Measurements from ENCODE around the gene WFDC2.
"Not testable (repeated sequence)": the region's sequence is repeated elsewhere in the genome, so short reads cannot be mapped to it uniquely, and the experiment has no call there.

The WFDC2 gene

DNA sequence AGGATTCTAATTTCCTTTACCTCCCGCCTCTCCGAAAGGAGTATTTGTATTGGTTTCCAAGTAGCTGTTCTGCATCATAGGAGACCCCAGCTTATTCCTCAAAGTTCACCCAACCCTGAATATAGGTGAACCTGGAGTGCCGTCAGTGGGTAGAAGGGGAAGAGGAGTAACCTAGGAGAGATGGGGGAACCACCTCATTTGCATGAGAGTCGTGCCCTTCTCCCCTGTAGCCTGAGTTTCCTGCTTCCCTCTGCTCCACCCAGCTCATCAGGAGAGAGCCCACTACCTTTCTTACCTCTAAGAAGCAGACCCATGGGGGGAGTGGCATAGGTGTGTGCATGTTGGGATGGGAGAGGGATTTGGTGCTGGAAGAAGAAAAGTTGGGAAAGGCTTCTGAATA is 17.3 kb upstream of the WFDC2 start:
- DNase-seq (ENCODE audit: low spot score) = no peak

DNA sequence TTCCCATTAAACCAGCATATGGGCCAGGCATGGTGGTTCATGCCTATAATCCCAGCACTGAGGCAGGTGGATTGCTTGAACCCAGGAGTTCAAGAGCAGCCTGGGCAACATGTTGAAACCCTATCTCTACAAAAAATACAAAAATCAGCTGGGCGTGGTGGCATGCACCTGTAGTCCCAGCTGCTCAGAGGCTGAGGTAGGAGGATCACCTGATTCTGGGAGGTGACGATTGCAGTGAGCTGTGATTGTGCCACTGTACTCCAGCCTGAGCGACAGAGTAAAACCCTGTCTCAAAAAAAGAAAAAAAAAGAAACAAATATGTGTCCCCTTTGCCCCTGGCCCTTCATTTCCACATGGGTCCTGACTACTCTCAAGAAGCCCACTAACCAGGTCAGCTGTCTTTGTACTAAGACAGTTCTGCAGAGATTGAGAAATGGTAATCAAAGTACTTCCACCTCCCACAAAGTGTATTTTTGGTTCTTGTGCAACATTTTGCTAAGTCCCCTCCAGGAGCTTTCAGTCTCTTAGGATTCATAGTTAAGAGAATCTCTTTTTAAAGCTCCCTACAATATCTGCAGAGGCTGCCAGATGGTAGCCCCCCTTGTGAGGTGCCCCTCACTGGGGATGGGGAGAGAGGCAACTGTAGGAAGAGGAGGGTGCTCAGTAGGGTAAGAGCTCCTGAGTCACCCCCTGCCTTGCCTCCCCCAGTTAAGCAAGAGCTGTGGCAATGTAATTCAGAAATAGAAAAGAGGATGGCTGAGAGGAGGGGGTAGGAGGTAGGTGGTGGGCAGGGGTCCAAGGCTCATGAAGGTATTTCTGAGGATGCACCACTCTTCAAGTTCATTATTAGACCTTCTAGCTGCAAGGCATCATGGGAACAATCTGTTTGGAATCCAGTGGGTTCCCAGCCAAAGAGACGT is 16.5 kb upstream of the WFDC2 start:
- no peak for DNase-seq (ENCODE audit: low spot score)

DNA sequence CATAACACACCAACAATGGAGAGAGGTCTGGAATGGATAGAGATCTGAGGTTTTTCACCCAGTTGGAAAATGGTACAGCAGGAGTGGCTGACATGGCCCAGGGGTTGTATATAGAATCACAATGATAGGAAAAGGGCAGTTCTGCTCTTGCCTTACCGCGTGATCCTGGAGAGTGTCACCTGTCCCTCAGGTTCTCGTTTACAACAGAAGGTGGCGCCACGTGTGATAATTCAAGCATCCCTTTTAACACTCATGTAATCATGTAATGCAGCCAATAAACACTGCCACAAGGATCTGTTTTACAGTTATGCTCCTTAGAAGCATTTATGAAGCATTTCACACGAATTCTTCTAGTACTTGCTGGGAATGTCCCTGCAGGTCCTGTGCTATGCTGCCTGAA is 12.9 kb upstream of the WFDC2 start:
- DNase-seq (ENCODE audit: low spot score) = peak; percentile 52

DNA sequence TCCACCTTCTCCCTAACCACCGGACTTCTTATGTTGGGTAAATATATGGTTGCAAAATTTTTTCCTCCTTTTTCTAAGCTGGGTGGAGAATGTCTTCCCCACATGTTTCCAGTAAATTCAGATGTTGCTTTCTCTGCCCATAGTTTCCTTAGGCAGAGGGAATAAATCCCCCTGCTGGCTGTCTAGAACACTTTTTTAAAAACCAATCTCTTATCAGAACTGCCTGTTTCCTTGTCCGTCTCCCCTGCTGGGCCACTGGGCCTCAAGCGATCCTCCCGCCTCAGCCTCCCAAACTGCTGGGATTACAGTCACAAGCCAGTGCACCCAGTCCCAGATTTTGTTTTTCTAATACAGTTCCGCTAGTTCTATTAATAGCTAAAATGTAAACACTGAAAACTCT is 9.9 kb upstream of the WFDC2 start:
- DNase-seq (ENCODE audit: low spot score) = no peak

DNA sequence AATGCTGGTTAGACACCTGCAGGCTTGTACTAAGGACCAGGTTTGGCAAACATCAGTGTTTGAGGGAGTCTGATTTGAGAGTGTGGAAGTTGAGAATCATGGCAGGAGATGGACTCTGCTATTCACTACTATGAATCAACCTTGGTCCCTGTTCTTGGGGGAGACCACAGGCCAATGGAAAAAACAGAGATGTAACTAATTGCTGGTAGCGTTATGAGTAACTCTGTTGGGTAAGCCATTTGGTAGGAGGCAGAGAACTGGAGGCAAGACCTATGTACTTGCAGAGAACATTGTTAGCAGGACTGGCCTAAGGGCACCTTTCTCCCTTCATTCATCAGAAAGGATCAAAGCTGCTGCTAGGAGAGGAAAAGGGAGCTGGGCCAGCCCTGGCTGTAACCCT is 8.3 kb upstream of the WFDC2 start:
- DNase-seq (ENCODE audit: low spot score) = no peak

DNA sequence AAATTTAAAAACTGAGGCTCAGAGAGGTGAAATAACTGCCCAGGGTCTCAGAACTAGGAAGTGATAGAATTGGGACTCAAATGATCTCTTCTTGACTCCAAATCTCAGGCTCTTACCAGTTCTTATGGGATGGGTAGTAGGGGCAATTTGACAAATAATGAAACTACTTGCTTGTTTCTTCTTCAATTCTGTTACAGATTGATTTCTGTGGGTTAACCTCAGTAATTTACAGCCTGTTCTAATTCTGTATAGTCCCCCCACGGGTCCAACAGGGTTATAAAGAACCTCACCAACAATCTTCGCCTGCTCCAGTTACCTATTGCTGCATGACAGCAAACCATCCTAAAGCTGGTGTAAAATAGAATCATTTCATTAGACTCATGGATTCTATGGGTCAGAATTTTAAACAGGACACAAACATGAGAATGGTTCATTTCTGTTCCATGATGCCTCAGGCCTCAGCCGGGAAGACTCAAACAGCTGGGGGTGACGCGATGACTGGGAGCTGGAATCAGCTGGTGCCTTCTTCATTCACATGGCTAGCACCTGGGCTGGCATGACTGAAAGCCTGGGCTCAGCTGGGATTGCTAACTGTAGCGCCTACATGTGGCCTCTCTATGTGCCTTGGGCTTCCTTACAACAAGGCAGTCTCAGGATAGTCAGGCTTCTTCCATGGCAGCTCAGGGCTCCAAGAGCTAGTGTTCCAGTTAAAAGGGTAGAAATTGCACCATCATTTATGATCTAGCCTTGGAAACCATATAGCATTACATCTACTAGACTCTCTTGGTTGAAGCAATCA is 6.6 kb upstream of the WFDC2 start:
- DNase-seq (ENCODE audit: low spot score) = no peak

DNA sequence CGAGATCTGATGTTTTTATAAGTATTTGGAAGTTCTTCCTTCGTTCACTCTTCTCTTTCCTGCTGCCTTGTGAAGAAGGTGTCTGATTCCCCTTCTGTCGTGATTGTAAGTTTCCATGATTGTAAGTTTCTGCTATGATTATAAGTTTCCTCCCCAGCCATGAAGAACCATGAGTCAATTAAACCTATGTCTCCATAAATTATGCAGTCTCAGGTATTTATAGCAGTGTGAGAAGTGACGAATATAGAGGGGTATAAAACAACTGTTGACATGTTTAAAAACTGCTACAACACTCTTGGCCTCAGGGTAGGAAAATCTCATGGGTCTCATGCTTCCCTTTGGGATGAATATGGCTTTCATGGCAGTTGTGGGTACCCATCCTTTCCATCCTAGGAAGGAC is 5.8 kb upstream of the WFDC2 start:
- no peak for DNase-seq (ENCODE audit: low spot score)

DNA sequence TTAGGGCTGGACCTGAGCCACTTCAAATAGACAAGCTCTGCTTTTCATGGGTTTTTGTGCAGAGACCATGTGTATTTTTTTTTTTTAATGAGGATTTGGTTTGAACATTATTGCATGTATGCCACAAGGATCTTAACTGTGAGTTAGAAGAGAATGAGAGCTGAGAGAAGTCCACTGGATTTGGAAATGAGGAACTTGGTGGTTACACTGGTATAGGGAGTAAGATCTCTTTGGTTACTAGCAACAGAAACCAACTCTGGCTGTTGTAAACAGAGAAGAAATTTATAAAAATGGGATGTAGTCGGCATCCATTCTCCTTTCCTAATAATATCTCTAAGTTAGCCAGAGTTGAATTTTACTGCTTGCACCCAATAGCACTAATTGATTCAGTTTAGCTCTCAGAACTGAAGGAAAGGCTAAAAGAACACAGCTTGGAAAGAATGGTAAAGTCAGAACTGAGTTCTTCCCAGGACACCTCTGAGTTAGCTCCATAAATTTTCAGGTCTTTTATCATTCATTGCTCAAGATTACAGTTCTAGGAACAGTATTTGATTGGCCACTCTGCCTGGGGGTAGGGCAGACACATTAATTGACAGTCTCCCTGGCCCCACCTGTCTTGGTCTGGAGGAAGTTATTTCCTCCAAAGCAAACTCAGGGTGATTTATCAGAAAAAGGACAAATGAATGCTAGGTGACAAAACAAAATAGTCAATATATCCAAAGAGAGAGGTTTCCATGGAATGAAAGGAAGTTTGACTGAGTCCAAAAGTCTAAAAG is 3.9 kb upstream of the WFDC2 start:
- no peak for DNase-seq (ENCODE audit: low spot score)

DNA sequence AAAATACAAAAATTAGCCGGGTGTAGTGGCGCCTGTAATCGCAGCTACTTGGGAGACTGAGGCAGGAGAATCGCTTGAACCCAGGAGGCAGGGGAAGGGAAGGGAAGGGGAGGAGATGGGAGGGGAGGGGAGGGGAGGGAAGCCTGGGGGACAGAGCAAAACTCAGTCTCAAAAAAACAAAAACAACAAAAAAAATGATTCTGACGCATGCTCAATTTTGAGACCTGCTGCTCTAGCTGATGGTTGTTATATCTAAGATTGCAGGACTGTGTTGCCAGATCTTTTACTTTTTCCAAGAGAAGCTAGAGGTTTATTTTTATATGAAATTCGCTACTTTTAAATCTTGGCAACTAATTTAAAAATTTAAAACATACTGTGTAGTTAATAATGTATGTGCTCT is 2.4 kb upstream of the WFDC2 start:
- no peak for DNase-seq (ENCODE audit: low spot score)

DNA sequence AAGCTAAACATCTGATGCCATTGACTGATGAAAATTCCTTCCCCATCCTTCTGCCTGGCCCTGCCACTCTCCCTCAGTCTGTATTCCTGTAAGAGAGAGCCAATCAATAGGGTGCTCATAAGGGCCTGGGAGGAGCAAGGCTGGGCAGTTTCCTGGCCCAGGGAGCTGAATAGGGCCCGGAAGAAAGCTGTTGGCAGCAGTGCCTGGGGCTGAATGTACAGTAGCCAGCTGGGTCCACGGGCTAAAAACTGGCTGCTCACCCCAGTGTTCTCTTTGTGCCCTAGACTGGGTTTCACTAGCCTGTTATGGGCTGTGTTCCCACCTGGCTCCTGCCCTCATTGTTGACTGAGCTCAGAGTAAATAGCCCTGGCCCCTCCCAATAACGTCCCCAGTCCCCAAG is 1.7 kb upstream of the WFDC2 start:
- DNase-seq (ENCODE audit: low spot score) = no peak

DNA sequence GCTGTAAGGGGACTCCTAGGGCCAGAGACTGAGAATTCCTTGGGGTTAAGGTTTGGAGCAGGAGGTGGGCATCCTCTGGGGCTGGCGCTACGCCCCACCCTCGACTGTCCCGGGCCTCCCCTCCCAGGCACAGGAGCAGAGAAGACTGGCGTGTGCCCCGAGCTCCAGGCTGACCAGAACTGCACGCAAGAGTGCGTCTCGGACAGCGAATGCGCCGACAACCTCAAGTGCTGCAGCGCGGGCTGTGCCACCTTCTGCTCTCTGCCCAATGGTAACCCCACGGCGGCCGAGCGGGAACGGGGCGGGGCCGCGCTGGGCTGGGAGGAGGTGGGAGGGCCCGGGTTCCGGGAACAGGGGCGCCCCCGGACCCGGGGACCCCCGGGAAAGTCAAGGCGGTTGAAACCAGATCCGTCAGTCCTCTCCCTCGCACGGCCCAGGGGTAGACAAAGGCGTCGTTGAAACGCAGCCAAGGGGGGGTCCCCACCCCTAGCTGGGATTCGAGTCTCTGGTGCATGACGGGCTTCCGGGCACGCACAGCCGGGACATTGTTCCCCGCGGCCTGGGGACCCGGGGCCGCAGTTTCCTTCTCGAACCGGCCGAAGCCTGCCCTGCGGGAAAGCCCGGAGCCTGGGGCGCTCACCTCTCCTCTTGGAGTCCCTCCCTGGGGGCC is 844 bp downstream of the WFDC2 start:
- DNase-seq (ENCODE audit: low spot score) = peak; percentile 71

DNA sequence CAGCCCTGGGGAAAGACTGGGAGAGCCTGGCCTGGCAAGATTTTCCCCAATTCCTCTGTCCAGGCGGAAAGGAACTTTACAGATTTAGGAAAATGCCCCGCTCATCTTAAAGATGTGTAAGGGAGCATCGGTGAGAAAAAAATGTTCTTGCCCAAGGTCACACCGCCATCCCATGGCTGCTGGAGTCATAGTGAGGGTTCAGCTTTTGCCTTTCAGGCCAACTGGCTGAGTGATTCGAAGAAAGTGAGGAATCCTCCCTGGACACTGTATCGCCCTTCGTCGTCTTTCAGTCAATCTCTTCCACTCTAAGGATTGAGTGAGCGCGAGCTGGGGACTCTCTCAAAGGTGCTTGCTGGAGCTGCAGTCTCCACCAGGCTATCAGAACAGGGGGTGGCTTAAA is 1.4 kb downstream of the WFDC2 start:
- DNase-seq (ENCODE audit: low spot score) = peak; percentile 28

DNA sequence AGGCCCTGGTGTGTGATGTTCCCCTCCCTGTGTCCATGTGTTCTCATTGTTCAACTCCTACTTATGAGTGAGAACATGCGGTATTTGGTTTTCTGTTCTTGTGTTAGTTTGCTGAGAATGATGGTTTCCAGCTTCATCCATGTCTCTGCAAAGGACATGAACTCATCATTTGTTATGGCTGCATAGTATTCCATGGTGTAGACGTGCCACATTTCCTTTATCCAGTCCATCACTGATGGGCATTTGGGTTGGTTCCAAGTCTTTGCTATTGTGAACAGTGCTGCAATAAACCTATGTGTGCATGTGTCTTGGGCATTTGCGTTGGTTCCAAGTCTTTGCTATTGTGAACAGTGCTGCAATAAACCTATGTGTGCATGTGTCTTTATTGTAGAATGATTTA is 2.7 kb downstream of the WFDC2 start:
- DNase-seq (ENCODE audit: low spot score) = not testable (repeated sequence)

DNA sequence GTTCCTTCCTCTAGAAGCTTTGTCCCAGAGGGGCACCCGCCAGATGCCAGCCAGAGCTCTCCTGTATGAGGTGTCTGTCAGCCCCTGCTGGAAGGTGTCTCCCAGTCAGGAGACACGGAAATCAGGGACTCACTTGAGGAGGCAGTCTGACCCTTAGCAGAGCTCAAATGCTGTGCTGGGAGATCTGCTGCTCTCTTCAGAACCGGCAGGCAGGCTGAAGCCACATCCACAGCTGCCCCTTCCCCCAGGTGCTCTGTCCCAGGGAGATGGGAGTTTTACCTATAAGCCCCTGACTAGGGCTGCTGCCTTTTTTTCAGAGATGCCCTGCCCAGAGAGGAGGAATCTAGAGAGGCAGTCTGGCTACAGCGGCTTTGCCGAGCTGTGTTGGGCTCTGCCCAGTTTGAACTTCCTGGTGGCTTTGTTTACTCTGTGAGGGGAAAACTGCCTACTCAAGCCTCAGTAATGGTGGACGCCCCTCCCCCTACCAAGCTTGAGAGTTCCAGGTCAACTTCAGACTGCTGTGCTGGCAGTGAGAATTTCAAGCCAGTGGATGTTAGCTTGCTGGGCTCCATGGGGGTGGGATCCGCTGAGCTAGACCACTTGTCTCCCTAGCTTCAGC is 8.1 kb downstream of the WFDC2 start:
- DNase-seq (ENCODE audit: low spot score) = peak; percentile 10

DNA sequence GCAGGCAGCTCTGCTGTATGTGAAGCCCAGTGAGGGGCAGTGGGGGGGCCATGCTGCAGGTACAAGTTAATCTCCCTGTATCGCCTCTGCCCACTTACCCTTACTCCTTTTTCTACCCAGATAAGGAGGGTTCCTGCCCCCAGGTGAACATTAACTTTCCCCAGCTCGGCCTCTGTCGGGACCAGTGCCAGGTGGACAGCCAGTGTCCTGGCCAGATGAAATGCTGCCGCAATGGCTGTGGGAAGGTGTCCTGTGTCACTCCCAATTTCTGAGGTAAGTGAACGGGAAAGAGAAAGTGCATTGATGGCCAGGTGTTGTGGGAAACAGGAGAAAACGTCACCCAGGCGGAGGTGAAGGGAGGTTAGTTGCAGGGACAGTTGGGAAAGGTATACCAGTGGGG is 10.3 kb downstream of the WFDC2 start:
- DNase-seq (ENCODE audit: low spot score) = no peak

DNA sequence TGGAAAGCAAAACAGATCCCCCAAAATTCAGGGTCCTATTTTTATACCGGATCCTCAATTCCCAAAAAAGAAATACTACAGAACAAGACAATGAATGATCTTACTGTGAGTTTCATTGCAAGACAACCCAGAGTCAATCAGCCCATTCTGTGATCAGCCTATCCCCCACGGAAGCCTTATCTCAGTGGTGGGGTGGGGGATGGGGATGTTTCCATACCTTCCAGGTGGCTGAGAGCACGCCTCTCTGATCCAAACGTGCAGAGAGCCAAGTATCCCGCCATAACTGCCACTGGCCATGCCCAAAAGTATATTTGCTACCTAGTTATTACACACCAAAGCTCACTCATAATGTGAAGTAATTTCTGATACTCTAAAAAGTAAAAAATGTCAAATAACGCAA is 15.1 kb downstream of the WFDC2 start:
- no peak for DNase-seq (ENCODE audit: low spot score)

DNA sequence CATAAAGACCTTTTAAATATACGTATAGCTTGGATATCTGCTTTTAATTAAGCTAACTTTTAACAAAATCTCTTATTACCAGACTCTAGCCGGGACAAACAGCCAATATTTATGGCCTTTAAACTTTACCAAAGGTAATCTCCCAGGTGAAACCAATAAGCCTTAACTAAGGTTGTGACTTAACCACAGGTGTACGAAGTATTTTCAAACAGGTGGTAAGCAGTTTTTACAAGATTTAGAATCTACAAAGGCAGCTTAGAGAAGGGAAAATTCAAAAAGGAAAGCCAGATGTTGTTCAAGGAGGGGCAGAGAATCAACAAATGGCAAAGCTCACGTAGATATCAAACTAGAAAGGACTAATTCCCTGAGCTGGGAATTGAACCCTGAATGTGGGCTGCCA is 15.8 kb downstream of the WFDC2 start:
- DNase-seq (ENCODE audit: low spot score) = no peak

DNA sequence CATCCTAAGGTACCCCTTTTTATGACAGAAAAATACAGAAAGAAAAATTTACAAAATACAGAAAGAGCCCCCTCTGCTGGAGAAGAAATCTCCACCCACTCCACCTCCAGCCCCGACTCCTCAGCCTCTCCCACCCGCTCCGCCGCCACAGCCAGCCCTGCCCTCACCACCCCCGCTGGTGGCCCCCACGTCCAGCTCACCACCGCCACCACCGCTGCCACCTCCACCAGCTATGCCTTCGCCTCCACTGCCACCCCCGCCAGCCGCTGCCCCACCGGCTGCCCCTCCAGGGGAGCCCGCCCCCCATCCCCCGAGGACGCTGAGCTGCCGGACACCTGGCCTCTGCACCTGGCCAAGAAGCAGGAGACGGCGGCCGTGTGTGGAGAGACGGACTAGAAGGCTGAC is 17.7 kb downstream of the WFDC2 start:
- DNase-seq (ENCODE audit: low spot score) = no peak

DNA sequence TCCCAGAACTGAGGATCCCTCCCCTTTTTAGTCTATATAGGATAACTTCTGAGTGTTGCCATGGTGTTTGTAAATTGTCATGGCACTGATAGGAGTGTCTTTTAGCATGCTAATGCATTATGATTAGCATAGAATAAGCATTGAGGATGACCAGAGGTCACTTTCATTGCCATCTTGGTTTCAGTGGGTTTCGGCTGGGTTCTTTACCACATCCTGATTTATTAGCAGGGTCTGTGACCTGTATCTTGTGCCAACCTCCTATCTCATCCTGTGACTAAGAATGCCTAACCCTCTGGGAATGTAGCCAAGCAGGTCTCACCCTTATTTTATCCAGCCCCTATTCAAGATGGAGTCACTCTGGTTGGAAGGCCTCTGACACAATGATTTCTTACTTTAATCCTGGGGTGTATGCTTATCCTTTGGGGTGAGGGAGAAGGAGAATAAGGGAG is 19.6 kb downstream of the WFDC2 start:
- peak; percentile 91 for DNase-seq (ENCODE audit: low spot score)

DNA sequence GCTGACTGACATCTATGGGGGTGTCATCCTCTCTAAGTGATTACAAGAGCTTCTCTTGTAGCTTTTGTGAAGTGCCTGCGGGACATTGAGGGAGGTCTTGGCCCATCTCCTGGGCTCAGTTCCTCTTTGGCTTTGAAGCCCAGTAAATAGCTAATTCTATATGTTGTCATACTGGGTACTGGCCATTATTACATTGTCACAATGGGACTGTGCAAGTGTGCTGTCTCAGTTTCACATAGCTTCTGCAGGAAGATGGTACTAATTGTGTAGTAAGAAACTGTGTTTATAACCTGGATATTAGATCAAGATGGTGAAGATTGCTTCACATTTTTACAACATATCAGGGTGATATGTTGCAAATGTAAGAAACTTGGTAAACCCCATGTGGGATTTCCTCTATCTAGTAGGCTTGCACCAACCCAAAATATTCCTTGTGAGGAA is 26.0 kb downstream of the WFDC2 start:
- no peak for DNase-seq (ENCODE audit: low spot score)

DNA sequence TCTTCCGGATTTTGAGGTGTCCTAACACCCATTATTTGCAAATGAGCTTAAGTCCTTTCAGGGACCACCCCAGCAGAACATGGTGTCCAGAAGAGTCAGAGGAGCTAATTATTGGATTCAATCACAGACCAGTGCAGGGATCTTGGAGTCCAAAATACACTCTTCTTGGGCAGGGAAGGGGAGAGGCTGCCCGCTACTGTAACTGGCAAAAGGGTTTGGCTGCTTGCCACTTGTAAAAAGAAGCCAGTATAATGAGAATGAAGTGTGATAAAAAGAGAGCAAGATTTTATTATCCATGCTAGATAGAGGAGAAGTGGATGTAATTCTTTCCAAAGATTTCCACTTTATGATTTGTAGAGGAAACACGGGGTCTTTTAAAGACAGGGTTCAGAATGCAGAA is 26.6 kb downstream of the WFDC2 start:
- no peak for DNase-seq (ENCODE audit: low spot score)

Data from kidney tubule cell (primary cell).